HL-60/S4 treated with retinoic acid at 250 ng/mL for 4 days and 3 days (cell line): Measurements from ENCODE around the gene CCL26.
"Not testable (repeated sequence)": the region's sequence is repeated elsewhere in the genome, so short reads cannot be mapped to it uniquely, and the experiment has no call there.

Experiments
- in situ Hi-C: fragments of 300-500 bp; cut with MboI; formaldehyde crosslinking; loops from 2 replicates; pipeline ENCODE4 v1.7.0; 2022; ENCODE audit warnings: low sequenced_read_pairs

CCL26 gene

DNA sequence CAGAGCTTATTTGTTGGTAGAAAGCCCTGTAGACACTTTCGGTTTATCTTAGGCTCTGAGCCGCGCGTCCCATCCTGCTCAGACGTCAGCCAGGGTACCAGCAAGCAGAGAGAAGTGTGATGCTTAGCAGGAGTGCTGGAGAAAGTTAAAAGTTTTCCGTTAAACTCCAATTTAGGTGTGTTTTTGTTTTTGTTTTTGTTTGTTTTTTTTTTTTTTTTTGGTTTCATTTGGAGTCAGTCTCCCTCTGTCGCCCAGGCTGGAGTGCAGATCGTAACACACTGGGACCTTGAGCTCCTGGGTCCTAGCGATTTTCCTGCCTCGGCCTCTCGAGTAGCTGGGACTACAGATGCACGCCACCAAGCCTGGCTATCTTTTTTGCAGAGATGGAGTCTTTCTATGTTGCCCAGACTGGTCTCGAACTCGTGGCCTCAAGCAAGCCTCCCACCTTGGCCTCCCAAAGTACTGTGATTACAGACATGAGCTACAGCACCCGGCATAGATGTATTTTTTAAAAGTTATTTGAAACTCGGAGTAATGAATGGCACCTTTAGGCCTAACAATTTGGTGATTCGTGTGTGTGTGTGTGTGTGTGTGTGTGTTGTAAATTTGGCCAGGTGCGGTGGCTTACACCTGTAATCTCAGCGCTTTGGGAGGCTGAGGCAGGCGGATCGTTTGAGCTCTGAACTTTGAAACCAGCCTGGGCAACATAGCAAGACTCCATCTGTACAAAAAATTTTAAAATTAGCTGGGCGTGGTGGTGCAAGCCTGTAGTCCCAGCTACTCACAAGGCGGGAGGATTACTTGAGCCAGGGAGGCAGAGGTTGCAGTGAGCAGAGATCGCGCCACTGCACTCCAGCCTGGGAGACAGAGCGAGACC lies 32.0 kb downstream of the CCL26 start:
- in situ Hi-C loops: no loop called here

DNA sequence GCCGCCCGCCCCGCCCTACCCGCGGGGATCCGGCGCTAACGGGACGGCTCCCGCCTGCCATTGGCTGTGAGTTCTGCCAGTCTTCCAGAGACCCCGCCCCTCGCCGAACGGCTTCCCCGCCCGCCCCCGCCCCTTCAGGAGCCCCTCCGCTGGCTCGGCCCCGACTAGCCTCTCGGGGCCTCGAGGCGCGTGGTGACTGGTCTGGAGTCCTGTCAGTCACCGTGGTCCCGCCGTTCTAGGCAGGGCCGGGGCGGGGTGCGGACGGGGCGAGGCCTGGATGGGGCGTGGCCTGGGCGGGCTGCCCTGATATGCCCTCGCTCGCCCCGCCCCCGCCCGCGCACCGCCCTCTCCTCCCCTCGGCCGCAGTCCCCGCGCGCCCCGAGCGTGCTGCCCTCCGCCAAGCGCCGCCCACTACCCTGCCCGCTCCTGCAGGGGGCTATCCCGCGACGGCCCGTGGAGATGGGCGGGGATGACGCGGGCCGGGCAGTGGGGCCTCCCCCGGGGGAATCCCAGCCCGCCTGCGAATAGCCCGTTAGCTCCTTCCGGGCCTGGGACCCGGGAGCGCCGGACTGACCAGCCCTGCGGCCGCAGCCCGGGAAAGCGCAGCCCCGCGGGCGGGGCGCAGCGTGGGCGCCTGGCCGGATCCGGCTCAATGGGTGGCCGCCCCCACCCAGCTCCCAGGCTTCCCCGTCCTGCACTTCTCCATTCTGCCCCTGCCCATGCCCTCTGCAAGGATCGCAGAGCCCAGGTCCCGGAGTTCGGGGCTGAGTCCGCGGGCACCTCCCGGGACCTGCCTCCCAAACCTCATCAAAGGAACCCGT lies 32.8 kb downstream of the CCL26 start:
- in situ Hi-C loops: no loop called here

DNA sequence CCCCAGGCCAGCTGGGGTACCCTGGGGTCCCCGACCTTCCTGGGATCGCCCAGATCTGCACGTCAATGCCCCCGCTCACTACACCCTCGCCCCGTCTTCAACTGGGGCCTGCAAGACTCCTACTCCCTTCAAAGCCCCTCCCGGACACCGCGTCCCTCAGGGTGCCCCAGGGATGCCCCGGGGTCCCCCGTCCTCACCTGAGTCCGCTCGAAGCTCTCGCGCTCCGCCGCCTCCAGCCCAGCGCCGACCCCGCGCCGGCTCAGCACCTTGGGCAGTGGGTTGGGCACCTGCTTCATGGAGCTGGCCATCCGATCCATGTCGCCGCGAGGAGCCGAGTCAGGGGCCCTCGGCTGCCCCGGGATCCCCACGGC lies 33.4 kb downstream of the CCL26 start, which contains the start of gene HIP1:
Gene HIP1 (minus strand): TSS at position 338 of the 371 bp plus-strand sequence. CDS start 21 bp downstream, at position 317.
- in situ Hi-C loops: no loop called here

- in situ Hi-C loops: no loop called here
These were observed 34.0 kb downstream of the CCL26 start for GRCh38 chr7:75737856-75738603.

- in situ Hi-C loops: no loop called here
These were observed 36.2 kb downstream of the CCL26 start for GRCh38 chr7:75735581-75736350.

GRCh38 chr7:75734586-75735458 lies 37.2 kb downstream of the CCL26 start:
- in situ Hi-C loops: no loop called here

DNA sequence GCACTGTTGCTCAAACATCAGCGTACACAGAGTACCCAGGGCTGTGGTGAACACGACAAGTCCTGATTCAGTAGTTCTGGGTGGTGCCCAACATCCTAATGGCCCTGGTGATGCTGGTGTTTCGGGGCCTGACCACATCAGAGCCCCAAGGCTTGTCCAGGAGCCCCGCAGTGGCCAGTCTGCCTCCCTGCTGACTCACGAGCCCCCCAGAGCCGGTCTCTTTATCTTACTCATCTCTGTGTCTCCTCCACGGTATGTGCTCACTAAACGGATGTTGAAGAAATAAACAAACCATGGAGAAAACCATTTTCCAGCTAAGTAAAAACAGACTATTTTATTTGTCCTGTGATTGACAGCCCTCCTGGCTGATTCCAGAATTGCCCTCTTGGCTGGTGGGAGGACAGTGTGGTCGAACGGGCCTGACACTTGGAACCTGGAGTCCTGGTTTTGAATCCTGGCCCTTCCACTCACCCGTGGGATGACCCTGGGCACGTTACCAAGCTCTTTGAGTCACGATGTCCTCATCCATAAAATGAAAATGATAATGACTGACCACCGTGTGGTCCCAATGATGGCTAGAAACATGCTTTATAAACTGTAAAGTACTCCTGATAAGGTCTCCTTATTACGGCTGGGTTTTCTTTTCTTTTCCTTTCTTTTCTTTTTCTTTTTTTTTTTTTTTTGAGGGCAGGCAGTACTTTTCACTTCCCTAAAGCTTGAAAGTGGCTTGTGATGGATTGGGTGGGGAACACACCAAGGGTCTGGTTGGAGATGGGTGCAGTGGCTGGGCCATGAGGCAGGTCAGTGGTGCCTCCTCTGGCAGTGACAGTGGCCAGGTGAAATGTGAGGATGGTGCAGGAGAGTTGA lies 39.0 kb downstream of the CCL26 start:
- in situ Hi-C loops: no loop called here

DNA sequence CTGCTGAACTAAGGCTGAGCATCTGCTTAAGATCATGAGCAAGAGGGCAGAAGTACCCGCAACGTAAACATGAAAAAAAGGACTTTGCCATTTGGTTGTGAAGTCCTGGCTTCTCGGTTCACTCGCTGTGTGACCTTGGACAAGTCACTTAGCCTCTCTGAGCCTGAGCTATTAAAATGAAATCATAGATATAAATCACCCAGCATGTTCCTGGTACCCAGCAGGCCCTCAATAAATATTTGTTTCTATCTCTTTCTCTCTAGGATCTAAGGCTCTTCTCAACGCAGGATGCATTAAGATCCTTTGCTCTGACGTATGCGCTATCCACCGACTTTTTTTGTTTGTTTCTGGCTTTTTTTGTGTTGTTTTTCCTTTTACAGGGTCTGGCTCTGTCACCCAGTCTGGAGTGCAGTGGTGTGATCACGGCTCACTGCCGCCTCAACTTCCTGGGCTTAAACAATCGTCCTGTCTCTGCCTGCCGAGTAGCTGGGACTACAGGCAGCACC lies 39.9 kb downstream of the CCL26 start:
- in situ Hi-C loops: no loop called here

- in situ Hi-C loops: no loop called here
These were observed 42.1 kb downstream of the CCL26 start for GRCh38 chr7:75729851-75730274.

DNA sequence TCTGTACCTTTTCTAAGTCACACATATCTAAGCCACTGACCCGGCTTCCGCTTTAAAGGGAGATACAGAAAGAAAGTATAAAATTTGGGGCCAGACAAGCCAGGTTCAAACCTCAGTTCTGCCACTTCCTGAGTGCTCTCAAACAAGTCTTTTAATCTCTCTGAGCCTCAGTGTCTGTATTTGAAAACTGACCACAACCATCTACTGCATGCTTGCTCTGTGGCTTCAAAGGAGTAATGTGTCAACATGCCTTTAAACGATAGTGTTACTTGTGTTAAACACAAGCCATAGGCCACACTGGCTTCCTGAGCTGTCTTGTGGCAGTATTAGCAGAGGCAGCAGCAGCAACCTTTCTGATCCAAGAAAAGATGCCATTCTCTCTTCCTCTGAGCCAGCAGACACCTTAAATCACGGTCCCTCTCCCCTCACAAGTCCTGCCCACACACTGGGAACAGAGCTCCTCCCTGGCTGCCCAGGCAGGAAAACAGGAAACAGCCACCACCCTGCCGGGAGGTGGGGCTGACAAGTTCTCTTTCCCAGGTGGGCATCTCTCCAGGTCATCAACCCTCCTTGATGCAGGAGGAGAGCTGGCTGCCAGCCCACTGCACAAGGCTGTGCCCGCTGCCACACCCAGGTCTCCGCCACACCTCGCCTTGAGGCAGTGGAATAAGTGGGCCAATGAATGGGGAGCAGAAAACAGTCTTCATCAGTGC lies 44.0 kb downstream of the CCL26 start:
- in situ Hi-C loops: no loop called here

DNA sequence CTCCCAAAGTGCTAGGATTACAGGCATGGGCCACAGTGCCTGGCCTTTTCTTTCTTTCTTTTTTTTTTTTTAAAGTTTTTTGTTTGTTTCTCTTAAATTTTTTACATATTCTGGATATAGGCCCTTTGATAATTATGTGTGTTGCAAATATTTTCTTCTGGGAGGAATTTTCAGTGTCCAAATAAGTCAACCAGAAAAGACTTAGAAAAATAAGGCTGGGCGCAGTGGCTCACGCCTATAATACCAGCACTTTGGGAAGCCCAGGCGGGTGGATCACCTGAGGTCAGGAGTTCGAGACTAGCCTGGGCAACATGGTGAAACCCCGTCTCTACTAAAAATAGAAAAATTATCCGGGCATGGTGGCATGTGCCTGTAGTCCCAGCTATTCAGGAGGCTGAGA lies 44.7 kb downstream of the CCL26 start:
- in situ Hi-C loops: not testable (repeated sequence)

GRCh38 chr7:75725306-75725705 lies 46.7 kb downstream of the CCL26 start:
- in situ Hi-C loops: no loop called here

DNA sequence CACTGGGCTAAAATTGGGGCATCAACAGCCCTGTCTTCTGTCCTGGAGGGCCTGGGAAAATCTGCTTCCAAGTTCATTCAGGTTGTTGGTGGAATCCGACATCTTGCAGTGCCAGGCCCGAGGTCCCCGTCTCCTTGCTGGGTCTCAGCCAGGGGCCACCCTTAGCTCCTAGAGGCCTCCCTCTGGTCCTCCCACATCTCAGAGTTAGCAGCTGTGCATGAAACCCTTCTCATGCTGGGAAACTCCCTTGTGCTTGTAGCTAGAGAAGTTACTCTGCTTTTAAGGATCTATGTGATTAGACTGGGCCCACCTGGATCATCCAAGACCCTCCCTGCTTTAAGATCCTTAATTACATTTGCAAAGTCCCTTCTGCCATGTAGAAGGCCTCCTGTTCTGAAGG lies 48.6 kb downstream of the CCL26 start:
- in situ Hi-C loops: no loop called here

DNA sequence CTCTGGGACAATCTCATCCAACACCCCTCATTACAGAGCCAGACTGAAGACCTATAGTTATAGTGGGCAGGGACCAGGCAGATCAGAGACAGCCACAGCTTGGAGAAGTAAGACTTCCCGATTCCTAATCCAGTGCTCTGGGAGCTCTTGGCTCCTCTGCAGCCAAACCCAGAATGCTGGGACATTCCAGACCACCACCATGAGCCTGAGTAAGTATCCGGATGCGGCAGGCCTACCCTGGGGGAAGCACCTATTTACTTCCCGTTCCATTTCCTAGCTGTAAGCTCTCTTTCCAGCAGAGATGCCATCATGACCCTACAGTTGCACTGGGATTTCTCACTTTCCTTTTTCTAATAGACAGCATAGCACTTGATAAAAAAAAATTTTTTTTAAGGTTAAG lies 49.6 kb downstream of the CCL26 start:
- in situ Hi-C loops: no loop called here

DNA sequence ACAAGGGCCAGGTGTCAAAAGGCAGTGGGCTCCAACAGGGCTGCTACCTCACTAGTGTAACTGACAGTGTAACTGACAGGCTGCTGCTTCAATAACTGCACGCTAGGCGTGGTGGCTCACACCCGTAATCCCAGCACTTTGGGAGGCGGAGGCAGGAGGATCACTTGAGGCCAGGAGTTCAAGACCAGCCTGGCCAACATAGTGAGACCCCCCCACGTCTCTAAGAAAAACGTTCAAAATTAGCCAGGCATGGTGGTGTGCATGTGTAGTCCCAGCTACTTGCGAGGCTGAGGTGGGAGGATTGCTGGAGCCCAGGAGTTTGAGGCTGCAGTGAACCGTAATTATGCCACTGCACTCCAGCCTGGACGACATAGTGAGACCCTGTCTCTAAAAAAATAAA lies 50.1 kb downstream of the CCL26 start:
- in situ Hi-C loops: not testable (repeated sequence)

DNA sequence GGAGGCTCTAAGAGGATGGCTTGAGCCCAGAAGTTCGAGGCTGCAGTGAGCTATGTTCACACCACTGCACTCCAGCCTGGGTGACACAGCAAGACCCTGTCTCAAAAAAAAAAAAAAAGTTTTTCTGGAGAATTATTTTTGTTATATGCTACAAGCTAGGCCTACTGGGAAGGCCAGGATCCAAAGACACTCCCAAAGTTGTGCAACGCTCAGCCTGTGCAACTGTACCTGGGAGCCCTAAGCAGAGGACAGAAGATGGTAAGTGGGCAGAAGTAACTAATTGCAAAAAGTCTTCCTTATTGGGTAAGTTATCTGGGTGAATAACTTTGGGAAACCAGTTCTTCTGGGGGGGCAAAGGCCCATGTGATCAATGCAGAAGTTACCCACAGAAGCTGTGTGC lies 50.6 kb downstream of the CCL26 start:
- in situ Hi-C loops: no loop called here

DNA sequence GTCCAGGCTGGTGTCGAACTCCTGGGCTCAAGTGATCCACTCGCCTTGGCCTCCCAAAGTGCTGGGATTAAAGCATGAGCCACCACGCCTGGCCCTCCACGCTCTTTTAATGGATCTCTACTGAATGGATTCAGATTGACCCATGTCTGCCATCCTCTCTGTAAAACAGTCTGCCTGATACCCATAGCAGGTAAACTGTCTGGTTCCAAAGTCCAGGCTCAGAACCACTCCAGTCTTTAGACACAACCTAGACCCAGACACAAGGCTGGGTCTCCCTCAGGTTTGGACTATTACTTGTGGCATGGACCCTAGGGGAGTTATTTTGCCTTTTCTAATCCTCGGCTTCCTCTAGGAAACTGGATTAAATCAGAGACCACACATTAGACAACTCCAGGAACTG lies 52.4 kb downstream of the CCL26 start:
- in situ Hi-C loops: no loop called here
